ENCODE data around the gene MED26.

Gene MED26

DNA sequence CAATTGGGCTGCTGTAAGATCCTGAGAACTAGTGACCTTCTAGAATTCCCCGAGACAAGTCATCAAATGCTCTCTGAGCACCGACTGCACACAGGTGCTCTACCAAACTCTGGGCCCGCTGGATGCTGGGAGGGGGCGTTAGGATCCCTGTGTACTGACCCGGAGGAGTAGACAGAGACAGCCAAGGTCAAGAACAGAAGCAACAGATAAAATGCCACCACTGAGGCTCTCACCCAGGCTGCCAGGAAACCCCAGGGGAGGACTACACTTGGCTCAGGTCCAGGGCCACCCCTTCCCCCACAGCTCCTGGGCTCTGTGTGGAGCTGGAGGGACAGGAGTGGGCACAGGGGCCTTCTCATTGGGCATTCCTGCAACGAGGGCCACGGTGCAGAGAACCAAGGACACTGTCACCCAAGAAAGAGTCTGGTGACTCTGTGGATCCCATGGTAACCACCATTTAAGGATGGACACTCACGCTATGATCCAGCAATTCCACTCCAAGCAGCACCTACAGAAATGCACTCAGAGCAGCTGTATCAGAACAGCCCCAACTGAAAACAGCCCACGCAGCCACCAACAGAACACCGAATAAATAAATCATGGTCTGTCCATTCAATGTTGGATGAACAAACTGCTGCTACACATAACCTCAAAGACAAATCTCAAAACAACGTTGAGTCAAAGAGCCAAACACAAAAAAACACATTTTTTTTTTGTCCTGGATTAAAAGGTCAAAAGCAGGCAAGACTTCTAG is 39.0 kb downstream of the MED26 start:
- no peak for DNase-seq

DNA sequence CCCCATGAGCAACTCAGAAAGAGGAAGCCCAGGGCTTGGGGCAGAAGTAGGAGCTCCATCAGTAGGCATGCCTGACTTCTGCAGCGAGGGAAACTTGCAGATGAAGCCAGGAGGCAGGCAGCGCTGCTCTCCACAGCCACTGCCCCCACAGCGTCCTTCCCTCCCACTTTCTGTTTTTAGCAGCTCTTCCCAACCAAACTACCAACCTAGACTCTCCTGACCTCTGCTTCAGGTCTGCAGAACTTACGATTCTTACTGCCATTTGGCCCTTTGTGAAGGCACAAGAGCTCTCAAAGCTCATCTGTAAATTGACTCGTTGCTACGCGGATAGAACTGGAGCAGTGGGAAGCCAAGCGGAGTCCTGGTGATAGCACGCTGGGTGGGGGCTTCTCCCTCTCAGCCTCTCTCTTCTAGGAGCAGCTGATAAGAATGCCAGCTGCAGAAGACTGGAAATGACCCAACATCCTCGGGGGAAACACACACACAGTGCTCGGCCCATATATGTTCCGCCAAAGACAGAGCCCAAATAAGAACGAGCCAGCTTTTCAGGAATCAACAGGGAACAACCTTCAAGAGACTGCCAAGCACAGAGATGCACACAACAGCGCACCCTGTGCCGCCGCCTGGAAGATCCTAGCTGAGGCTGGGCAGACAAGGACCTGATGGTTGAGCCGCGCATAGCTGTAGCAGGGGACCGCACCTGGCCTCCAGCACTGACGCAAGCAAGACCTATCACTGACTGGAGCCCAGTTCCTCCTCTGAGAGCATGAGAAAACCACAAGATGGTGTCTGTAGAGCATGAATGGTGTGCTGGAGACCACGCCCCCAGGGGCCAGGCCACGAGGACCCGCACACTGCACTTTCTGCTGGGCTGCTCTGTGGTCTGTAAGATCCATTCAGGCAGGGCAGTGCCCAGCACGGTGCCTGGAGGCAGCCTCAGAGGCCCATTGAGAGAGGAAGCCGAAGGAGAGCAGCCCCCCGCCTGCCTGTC is 39.9 kb downstream of the MED26 start:
- DNase-seq = peak; percentile 2

DNA sequence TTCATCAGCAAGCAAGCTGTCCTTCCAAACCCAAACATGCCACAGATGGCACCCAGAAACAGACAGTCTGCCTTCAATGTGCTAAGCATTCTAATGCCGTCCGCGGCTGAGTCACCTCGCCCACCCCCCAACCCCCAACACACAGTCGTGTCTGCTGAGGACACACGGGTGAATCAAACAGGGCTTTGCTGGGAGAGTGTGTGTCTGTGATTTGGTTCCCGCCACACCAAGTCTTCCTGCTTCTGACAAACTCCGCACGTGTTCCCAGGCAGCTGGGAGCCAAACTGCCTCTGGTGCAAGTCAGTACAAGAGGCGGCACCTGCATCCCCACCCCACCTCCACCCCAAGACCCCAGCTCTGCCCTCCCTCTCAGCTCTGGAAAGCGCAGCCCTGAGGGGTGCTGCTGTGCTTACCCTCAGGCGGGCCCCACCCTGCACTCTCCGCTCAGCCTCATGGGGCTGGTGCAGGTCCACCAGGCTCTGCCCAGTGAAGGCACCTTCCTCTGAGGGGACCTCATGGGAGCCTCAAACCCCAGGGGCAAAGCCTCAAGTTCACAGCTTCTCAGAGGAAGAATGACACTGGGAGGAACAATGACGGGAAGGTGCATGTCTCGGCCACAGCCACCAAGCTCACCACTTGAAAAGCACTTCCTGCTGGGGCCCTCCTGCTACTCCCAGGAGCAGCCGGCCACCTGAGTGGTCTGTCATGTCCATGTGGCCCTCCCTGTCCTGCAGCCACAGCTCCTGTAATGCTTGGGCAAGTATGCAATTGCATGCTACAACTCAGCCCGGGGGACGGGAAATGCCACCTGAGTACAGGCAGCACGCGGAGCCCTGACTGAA is 40.8 kb downstream of the MED26 start:
- DNase-seq = no peak

DNA sequence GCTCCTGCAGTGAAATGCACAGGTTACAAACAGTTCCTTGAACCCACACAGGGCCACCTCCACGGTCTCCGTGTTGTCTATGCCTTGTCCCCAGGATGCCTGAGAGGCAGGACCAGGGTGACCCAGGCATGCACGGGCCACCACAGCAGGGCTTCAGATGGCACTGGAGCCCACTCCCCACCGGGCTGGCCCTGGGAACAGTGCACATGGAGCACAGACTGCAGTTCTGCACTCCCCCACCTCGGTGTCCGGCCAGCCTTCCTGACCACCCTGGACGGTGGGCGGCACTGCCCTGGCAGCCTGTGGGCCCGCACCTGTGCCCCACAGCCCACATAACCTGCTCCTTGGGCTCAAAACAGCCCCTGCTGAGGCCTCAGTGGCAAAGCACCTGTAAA is 41.5 kb downstream of the MED26 start:
- DNase-seq = no peak

DNA sequence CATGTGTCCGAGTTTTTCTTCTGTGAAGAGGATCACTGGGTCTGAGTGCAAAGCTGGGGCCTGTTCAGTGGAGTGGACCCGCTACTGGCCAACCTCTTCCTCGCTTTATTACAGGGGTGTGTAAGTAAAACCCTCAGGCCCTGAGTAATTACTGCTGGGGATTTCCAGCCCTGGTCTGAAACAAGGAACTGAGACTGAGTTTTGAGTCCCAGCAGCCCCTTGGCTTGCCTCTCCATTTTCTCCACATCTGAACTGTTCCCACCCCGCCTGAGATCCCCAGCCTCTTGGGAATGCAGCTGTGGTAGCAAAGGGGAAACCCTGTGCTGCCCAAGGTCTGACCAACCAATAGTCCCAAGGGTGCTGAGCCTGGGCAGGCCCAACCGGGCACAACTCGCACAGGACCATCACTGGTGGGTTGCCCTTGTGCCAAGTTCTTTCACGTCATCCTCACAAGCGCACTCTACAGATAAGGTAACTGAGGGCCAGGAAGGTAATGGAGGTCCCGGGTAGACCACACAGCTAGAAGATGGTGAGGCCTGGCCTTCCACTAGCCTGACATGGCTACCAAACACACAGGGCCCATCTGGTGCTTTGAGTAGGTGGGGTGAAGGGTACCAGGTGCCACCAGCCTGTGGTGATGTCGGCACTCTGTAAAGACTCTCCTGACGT is 42.1 kb downstream of the MED26 start:
- no peak for DNase-seq

DNA sequence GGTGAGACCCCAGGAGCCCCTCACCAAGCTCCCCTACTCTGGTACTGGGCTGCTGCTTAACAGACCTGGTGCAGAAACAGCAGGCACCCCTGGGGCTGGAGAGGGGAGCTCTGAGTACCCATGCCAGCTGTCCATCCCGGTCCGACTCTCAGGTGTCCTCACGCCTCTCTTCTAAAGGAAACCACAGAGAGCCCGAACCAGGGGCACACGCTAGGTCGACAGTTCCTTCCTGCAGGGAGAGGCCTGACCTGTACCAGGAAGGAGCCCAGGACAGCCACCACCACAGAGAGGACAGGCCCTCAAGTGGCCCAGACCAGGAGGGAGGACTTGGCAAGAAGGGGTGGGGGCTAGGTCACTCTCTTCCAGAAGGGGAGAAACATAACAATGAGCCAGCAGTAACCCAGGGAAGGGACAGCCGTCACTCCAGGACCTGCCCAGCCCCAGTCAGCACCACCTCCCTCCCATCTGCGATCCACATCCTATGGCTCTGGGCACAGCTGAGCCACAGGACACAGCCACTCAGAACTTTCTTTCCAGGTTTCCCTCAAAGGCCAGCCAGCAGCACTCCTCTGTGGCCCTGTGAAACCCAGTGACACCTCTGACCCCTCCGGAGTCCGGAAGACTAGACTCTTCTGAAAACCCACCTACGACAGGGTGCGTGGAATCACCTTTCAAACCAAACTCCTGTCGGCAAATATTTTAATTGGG is 42.8 kb downstream of the MED26 start:
- DNase-seq = no peak

DNA sequence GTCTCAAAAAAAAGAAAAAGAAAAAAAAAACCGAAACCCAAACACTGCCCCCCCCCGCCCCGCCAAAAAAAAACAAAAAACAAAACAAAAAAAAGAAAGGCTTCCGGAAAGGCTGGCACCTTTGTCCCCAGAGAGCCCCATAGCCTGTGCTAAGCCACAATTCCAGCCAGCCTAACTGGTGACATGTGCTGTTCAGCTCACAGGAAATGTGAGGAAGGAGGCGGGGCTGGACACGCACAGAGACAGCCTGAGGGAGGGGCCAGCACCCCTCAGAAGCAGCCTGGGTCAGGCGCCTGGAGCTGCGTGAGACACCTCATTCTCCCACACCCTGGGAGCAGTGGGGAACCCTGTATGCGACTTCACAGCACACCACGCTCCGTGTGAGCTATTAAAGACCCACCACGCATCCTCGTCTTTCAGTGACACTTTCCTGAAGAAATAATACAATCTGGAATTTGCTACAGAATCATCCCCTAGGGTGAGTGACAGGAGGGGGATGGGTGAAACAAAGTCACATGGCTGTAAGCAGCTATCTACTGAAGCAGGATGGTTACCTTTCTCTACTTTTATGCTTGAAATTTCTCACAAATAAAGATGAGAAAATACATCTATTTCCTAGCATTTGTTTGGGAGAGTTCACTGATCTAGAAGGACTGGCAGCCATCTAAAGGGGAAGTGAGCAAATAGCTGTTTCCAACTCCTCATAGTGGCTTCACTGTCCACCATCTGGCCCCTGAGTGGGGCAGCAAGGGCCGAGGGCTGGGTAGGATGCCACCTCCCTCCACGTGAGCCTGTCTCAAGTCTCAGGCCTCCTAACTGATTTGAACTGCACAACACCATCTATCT is 43.5 kb downstream of the MED26 start:
- DNase-seq = peak; percentile 77

DNA sequence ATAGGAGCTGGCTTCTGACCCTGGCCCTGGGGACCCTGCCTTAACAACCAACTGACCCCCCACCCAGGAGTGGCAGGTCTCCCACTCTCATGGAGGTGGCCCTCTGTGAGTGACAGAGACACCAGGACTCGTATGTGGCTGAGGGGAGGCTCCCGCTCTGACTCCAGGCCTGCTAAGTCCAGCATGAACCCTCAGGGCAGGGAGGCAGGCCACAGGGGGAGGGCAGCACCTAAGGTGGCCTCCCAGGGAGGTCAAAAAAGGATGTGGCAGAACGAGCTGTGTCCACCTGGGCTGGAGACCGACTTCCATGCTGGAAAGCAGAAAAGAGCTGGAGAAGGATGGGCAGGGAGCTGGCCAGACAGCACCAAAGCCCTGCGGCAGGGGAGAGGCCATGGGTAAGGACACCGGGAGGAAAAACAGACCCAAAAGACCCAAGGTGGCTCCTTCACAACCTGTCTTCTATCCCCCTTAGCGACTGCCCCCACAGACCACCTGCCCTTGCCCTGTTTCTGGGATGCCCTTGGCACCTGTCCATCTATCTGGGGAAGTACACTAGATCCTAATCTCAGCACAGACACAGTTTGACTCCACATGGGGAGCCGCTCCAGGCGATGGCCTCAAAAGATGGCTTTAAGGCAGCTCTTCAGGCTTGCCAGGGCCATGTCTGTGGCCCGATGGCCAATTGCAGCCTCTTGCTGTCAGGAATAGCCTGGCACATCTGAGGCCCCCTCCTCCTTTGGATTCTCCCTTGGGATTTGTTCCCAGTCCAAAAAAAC is 45.3 kb downstream of the MED26 start:
- DNase-seq = no peak

DNA sequence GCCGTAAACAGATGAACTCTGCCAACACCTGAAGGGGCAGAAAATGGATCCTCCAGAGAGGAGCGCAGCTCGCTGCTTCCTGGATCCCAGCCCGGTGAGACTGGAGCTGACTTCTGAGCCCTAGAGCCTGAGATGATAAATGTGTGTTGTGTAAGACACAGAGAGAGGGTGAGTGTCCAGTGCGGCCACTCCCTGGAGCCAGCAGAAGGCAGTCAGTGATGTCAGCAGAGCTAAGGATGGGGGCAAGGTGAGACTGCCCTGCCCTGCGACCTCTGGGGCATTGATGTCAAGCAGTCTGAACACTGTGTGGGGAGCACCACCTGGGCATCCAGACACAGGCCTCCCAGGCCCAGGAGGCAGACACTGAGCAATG is 46.0 kb downstream of the MED26 start:
- DNase-seq = no peak

DNA sequence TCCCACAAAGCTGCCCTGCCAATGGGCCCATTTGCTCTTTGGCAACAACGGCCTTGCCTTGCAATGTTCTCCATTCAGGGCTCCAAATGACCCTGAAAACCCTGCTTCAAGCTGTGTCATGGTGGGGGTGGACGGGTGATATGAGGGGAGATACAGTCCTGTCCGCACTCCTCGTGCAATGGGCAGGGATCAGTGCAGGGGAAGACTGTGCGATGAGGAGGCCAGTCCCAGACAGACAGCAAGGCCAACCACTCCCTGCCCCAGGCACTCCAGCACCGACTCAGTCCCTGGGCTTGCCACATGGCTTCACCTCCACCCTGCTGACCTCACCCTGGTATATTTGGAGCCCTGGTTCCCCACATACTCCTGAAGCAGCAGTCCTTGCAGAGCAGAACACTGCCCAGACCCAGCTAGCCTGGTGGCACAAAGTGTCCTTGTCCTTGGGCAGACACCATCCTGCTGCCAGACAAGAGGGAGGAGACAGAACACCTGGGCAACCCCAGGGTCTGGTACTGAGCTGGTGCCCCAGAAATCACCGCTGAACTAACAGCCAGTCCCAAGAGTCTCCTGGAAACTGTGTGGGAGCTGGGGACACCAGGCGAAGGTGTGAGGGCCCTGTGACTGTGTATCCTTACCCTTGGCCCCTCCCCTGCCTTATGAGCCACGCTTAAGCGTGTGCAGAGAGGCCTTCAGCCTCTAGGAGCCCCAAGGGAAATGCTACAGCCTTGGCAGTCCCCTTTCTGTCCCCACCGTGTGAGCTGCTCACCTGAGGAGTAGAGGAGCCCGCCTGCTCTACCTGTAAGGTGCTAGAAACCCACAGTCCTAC is 46.6 kb downstream of the MED26 start:
- peak; percentile 9 for DNase-seq

DNA sequence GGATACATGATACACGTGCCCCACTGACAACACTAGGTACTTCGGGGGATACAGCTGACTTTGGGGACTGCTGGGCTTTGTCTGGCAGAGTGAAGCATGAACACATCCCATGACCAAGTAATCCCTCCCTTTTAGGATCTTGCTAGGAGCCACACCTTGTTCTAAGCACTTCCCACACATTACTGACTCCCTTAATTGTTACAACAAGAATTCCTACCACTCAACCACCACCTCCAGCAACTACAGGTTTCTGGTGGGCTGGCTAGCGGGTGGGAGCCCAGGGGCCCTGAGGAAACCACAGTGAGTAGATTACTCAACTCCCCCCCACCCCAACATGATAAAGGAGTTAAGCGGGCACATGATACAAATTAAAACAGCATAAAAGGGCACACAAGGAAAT is 48.6 kb downstream of the MED26 start:
- no peak for DNase-seq

DNA sequence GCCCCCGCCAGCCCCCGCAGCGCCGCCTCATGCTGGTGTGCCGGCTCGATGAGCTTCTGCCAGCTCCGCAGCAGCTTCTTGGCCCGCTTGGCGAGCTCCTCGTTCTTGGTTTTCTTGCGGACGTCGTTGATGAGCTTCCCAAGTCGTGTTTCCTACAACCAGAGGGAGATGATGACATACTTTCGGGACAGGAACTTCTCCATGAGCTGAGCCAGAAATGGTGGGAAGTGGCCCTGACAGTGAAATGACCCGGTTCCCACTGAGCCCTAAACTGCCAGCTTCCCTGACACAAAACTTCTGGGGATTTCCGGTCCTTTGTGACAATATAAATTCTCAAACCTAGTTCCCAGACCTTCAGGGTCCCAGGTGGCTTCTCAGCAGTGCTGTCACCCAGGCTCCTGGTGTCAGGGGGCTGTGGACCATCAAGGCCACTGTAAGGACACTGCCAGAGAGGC is 50.4 kb downstream of the MED26 start:
- no peak for DNase-seq

DNA sequence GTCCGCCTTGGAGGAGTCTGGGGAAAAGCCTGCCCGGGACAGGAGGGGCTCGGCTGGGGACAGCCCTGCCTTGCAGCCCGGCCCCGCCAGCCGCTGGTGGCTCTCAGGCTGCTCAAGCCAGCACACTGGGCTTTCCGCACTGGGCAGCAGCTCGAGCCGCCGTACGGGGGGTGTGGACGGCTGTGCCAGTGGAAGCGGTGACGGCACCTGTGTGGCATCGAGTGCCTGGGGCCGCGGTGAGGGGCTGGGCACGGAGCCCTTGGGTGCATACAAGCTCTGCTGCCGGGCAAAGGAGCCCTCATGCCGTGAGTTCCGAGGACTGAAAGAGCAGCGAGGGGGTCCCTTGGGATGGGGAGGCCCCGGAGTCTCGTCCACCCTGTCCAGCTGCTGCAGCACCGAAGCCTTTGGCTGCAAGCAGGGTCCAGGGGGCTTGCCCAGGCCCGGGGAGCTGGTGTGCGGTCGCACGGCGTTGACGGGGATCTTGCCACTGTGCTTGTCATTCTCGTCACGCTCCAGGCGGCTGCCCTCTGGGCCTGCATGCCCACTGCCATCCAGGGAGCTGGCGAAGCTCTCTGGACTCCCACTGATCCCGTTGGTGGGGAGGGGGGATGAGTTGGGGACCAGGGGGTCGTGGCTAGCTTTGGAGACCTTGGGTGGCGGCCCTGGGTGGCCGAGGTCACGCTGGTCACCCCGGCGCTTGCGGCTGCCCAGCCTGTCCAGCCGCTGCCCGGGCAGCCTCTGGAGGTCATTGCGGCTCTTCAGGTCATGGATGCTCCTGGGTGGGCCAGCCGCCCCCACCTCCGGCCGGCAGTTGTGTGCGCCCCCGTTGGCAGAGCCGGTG is 51.1 kb downstream of the MED26 start:
- no peak for DNase-seq

DNA sequence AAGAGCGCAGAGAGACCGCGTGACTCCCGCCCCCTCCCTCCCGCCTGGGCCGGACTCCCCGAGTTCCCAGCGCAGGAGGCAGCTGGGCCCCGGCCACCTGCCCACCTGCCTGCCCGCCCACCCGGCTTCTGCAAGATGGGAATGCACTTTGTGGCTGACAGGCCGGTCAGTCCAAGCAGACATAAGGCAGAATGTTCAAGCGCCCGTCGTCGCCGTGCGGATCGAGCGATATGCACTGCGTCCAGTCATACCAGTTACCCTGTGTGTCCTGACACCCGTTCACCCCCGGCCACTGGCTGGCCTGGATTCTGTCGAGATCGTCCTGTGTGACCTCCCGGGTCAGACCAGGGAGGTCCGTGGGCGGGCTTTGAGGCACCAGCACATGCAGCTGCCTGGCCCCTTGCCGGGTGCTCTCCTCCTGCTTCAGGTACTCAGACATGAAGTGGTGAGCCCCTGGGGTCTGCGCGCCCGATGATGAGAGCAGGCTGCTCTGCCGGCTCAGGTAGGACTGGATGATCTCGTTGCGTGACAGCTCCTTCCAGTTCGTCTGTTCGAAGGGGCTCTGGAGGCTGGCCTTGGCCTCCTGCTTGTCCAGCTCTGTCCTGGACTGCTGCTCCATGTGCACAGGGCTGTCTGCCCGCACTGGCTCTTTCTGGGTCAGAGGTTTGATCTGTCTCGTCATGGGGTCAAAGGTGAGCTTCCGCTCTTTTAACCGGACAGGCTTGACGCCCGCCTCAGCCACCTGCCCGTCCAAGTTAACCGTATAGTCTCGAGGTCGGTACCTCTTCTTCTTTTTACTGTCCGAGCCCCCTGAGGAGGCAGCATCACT is 51.9 kb downstream of the MED26 start:
- no peak for DNase-seq

DNA sequence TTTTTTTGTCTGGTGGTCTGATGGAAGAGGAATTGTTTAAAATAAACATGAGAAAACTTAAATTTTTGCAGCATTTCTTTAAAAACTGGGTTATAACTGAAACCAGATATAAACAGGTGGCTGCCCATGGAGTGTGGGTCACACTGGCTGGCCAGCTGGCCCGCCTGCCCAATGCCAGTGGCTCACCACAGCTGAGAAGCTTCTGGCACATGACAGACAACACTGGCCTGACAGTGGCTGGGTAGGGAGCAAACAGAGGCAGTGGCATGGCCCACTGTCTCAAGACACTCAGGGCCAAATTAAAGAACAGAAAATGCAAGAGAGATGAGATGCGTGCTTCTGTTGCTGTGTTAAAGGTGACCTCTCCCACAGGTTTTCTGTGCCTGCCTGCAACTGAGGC is 52.7 kb downstream of the MED26 start:
- no peak for DNase-seq

DNA sequence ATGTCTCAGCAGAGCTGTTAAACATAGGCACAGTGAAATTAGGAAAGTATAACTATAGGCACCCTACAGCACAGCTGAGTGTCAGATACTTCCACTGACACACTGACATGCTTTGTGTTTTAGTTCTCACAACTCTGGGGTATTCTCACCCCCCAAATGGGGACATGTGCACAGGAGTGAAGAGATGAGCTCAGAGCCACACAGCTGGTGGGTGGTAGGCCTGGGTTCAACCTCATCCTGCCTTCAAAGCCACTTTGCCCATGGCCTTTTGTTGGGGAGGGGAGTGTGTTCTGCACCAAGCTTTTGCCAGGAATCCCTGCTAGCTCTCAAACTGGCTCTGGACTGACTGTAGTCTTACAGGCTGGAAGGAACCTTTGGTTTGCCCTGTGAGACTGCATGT is 54.1 kb downstream of the MED26 start:
- DNase-seq = no peak

DNA sequence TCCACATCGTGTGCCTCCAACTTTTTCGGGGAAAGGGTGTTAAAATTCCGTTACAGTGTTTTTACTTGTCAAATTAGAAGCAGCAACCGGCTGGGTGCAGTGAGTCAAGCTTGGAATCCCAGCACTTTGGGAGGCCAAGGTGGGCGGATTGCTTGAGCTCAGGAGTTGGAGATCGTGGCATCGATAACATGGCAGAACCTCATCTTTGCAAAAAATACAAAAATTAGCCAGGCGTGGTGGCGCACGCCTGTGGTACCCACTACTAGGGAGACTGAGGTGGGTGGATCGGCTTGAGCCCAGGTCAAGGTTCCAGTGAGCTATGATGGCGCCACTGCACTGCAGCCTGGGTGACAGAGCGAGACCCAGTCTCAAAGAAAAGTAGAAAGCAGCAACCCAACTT is 54.7 kb downstream of the MED26 start:
- no peak for DNase-seq
